ENCODE data around the gene ZNF774. TPM values are rescaled to one million over a fixed set of nuclear protein-coding genes. Genes with fewer than 3 reads are reported as not detected.

Gene ZNF774
- total and polyA plus RNA-seq, 4 donors, result 1.6 to 4.9 (median 2.2) TPM

GRCh38 chr15:90400005-90400758 is 48.1 kb downstream of the ZNF774 start:
- ATAC-seq (ENCODE audit: insufficient read depth, low FRiP score) (no peak), DNase-seq (no peak)
- H3K27me3 ChIP-seq (ENCODE audit: control insufficient read depth in 3 of 3, insufficient read depth in 3 of 3, low read length in 2 of 3), result no peaks in the 10 kb centered on the region
- H3K4me3 ChIP-seq, result no peak overlapping the region
- peaks cover 5 to 40% (median 17%) of the 10 kb centered on the region in 5 donors for H3K4me1 ChIP-seq (ENCODE audit: control insufficient read depth in 5 of 5, insufficient read depth in 5 of 5, low read length in 5 of 5)
- peak overlapping the region; percentile 3 to 55 for H3K9ac ChIP-seq (ENCODE audit: insufficient read depth in 1 of 2, low read length in 2 of 2)
- H3K27ac ChIP-seq (ENCODE audit: low read depth in 1 of 2, low read length in 1 of 2), result peak overlapping the region; percentile 93 to 96
- WGBS, 2 donors, result 52 to 54% methylated on average over 7 of the region's 7 CpGs
- no peak for TF ChIP-seq CTCF (IDR thresholded peaks at IDR 0.05; ENCODE audit: control extremely low read depth, extremely low read depth)
- peaks cover 0 to 3% (median 0%) of the 10 kb centered on the region in 4 donors for H3K36me3 ChIP-seq (ENCODE audit: control insufficient read depth in 4 of 4, insufficient read depth in 4 of 4, low read length in 4 of 4)
- no peaks in the 10 kb centered on the region for H3K9me3 ChIP-seq (ENCODE audit: control insufficient read depth in 4 of 4, insufficient read depth in 3 of 4, low read length in 3 of 4)

GRCh38 chr15:90400759-90401314 is 48.8 kb downstream of the ZNF774 start:
- ATAC-seq (ENCODE audit: insufficient read depth, low FRiP score), result peak; percentile 90
- Histone ChIP-seq H3K27me3 (ENCODE audit: control insufficient read depth in 3 of 3, insufficient read depth in 3 of 3, low read length in 2 of 3) (no peaks in the 10 kb centered on the region), H3K9me3 (ENCODE audit: control insufficient read depth in 4 of 4, insufficient read depth in 3 of 4, low read length in 3 of 4) (no peaks in the 10 kb centered on the region), H3K9ac (ENCODE audit: insufficient read depth in 1 of 2, low read length in 2 of 2) (peak overlapping the region; percentile 3 to 55), H3K27ac (ENCODE audit: low read depth in 1 of 2, low read length in 1 of 2) (peak overlapping the region; percentile 93 to 96), H3K4me1 (ENCODE audit: control insufficient read depth in 5 of 5, insufficient read depth in 5 of 5, low read length in 5 of 5) (peaks cover 4 to 33% (median 17%) of the 10 kb centered on the region in 5 donors), H3K36me3 (ENCODE audit: control insufficient read depth in 4 of 4, insufficient read depth in 4 of 4, low read length in 4 of 4) (peaks cover 0 to under 1% (median 0%) of the 10 kb centered on the region in 4 donors), H3K4me3 (no peak overlapping the region)
- 6 to 10% methylated on average over 7 of the region's 7 CpGs for WGBS, 2 donors
- DNase-seq, result peak; percentile 86 to 96 (median 96)
- no peak for TF ChIP-seq CTCF (IDR thresholded peaks at IDR 0.05; ENCODE audit: control extremely low read depth, extremely low read depth)

GRCh38 chr15:90401495-90401894 is 49.4 kb downstream of the ZNF774 start:
- no peak for ATAC-seq (ENCODE audit: insufficient read depth, low FRiP score)
- WGBS, 2 donors, result 9 to 24% methylated on average over 1 of the region's 1 CpG

More at GRCh38 chr15:90401495-90401894, 49.4 kb downstream of the ZNF774 start:
- Histone ChIP-seq H3K4me1 (ENCODE audit: control insufficient read depth in 5 of 5, insufficient read depth in 5 of 5, low read length in 5 of 5) (peaks cover 3 to 32% (median 17%) of the 10 kb centered on the region in 5 donors), H3K9ac (ENCODE audit: insufficient read depth in 1 of 2, low read length in 2 of 2) (peak overlapping the region in 1 of 2 donors; percentile 36), H3K27me3 (ENCODE audit: control insufficient read depth in 3 of 3, insufficient read depth in 3 of 3, low read length in 2 of 3) (no peaks in the 10 kb centered on the region), H3K36me3 (ENCODE audit: control insufficient read depth in 4 of 4, insufficient read depth in 4 of 4, low read length in 4 of 4) (no peaks in the 10 kb centered on the region), H3K27ac (ENCODE audit: low read depth in 1 of 2, low read length in 1 of 2) (peak overlapping the region; percentile 39 to 93), H3K9me3 (ENCODE audit: control insufficient read depth in 4 of 4, insufficient read depth in 3 of 4, low read length in 3 of 4) (no peaks in the 10 kb centered on the region), H3K4me3 (no peak overlapping the region)
- no peak for TF ChIP-seq CTCF (IDR thresholded peaks at IDR 0.05; ENCODE audit: control extremely low read depth, extremely low read depth)
- peak in 2 of 3 donors; percentile 61 to 78 for DNase-seq

All from lung (tissue), 12 donors.